ENCODE results near the gene MACF1. TPM values are rescaled to one million over a fixed set of nuclear protein-coding genes. Genes with fewer than 3 reads are reported as not detected.
"Not testable (repeated sequence)": the region's sequence is repeated elsewhere in the genome, so short reads cannot be mapped to it uniquely, and the experiment has no call there.

MACF1 gene
- total RNA-seq, 1 donor = 284 TPM

- DNase-seq (ENCODE audit: low read depth) = no peak
- no peak for TF ChIP-seq CTCF (IDR thresholded peaks at IDR 0.05; ENCODE audit: insufficient read depth, low read length)
Measured at GRCh38 chr1:39452081-39452480, 247.6 kb downstream of the MACF1 start.

GRCh38 chr1:39452540-39452939, 248.0 kb downstream of the MACF1 start:
- DNase-seq (ENCODE audit: low read depth) = no peak
- no peak for TF ChIP-seq CTCF (IDR thresholded peaks at IDR 0.05; ENCODE audit: insufficient read depth, low read length)
- no peak overlapping the region for H3K4me3 ChIP-seq (ENCODE audit: low read depth, low read length)

More at GRCh38 chr1:39452081-39452480, 247.6 kb downstream of the MACF1 start:
- no peak overlapping the region for H3K4me3 ChIP-seq (ENCODE audit: low read depth, low read length)

DNA sequence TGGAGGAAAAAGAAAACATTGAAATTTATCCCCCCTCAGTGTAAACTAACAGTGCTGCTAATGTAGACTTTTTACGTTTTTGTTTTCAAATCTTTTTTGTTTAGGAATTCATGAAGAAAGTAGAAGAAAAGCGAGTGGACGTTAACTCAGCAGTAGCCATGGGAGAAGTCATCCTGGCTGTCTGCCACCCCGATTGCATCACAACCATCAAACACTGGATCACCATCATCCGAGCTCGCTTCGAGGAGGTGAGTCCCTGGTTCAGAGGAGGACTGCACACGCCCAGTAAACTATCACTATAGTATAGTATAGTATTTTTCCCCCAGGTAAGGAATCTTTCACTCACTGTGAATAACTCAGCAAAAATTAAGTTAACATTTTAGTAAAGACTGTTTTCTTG, 249.1 kb downstream of the MACF1 start:
- DNase-seq (ENCODE audit: low read depth) = peak; percentile 77
- no peak overlapping the region for H3K4me3 ChIP-seq (ENCODE audit: low read depth, low read length)
- TF ChIP-seq CTCF (IDR thresholded peaks at IDR 0.05; ENCODE audit: insufficient read depth, low read length) = no peak

DNA sequence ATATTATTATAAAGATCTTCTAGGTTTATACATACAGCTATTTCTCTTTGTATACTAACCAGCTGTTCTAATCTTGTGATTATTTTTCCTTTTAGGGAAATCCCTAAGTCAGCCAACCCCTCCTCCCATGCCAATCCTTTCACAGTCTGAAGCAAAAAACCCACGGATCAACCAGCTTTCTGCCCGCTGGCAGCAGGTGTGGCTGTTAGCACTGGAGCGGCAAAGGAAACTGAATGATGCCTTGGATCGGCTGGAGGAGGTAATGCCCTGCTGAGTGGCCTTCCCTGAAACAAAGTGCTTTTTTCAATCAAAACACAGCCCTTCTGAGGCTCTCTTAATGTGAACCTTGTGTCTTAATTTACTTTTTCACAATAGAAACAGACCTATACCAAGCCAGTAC, 254.5 kb downstream of the MACF1 start:
- DNase-seq (ENCODE audit: low read depth) = no peak
- no peak for TF ChIP-seq CTCF (IDR thresholded peaks at IDR 0.05; ENCODE audit: insufficient read depth, low read length)
- no peak overlapping the region for H3K4me3 ChIP-seq (ENCODE audit: low read depth, low read length)

GRCh38 chr1:39462074-39462473, 257.6 kb downstream of the MACF1 start:
- H3K4me3 ChIP-seq (ENCODE audit: low read depth, low read length) = no peak overlapping the region
- no peak for DNase-seq (ENCODE audit: low read depth)
- no peak for TF ChIP-seq CTCF (IDR thresholded peaks at IDR 0.05; ENCODE audit: insufficient read depth, low read length)

DNA sequence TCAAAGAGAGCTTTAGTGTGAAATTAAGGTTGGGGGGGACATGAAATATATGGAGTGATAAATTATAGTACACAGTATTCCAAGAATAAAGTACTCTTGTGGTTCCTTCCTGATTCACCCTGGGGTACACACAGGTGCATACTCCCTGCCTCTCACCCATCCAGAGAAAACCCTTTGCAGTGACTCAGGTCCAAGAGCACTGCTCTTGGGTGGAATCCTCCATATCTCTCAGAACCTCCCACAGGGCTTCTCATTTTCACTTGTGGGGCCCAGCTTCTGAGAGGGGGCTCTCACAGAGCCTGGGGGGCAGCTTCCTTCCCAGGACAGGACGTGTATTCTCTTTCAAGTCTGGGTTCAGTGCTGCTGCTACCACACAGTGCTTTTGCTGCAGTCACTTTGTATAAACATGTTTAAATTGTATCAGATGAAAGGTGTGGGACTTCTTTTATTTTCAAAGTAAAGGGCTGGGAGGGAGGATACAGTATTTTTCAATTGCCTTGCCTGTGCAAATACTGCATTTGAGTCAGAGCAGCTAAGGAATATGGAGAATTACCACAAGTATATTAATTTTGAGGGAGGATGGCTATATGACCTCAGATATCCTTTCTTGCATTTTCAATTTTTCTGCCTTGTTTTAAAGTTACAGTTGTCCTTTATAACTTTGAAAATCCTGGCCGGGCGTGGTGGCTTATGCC, 262.1 kb downstream of the MACF1 start:
- H3K4me3 ChIP-seq (ENCODE audit: low read depth, low read length) = no peak overlapping the region
- DNase-seq (ENCODE audit: low read depth) = no peak
- TF ChIP-seq CTCF (IDR thresholded peaks at IDR 0.05; ENCODE audit: insufficient read depth, low read length) = no peak

GRCh38 chr1:39467108-39467720, 262.7 kb downstream of the MACF1 start:
- H3K4me3 ChIP-seq (ENCODE audit: low read depth, low read length) = not testable (repeated sequence)
- DNase-seq (ENCODE audit: low read depth) = peak; percentile 28

Measured in fibroblast of the aortic adventitia (primary cell).